Measurements from ENCODE around the gene DPY19L2.
"Not testable (repeated sequence)": the region's sequence is repeated elsewhere in the genome, so short reads cannot be mapped to it uniquely, and the experiment has no call there.

- not testable (repeated sequence) for TF ChIP-seq CTCF (IDR thresholded peaks at IDR 0.05); POLR2AphosphoS5 (IDR thresholded peaks at IDR 0.05; ENCODE audit: low read depth, low read length); REST (IDR thresholded peaks at IDR 0.05; ENCODE audit: insufficient read depth in 1 of 2, low read depth in 2 of 2, low read length in 1 of 2); SIN3A (IDR thresholded peaks at IDR 0.05; ENCODE audit: borderline replicate concordance, insufficient read depth, low read depth, low read length); TCF7L2 (IDR thresholded peaks at IDR 0.05; ENCODE audit: low read depth, low read length)
Measured at GRCh38 chr12:63545298-63545916, 122.9 kb downstream of the DPY19L2 start.

Measured in Panc1 (cell line).